GM18907 (cell line): Measurements from ENCODE around the gene GASK1A.

Source experiments
- ATAC-seq: cut with Tn5 transposase; IDR thresholded peaks from one replicate; pipeline ENCODE4 v1.9.1; 2021; ENCODE audit warnings: mild to moderate bottlenecking, moderate library complexity; ENCODE audit not compliant: unreplicated experiment

GASK1A gene

GRCh38 chr3:43080726-43081568, 101.8 kb downstream of the GASK1A start:
- no peak for ATAC-seq

DNA sequence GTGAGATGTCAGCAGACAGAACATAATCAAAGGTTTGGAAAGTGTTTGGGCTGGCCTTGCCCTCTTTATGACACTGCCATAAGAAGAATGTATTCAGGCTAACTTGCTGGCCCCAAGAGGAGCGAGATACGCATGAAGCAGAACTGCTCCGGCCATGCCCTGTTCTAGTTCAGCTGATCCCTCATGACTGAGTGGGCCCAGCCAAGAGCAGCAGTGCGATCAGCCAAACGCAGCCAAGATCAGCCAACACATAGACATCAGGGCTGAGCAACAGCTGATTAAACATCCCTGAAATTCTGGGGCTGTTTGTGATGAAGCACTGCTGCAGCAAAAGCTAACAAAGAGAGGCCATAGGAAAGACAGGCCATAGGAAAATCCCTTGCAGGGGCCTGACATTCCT, 102.7 kb downstream of the GASK1A start:
- no peak for ATAC-seq

DNA sequence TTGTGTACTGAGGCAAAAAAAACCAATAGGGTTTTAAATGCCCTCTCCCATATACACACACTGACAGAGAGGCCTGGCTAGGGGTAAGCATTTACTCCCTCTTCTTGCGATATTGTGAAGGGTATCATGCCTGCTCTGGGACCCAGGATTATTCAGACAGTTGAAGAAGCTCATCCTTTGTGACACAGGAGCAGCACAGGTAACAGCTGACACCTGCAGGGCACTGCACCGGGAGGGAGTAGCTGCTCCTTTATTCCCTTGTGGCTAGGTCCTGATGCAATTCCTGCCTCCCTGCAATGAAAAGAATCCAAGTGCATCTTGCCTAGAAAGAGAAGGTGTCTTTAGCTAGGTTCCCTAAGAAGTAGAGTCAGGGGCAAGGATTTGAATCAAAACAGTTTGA, 103.3 kb downstream of the GASK1A start:
- no peak for ATAC-seq

GRCh38 chr3:43086460-43087165, 107.5 kb downstream of the GASK1A start:
- ATAC-seq, result no peak

DNA sequence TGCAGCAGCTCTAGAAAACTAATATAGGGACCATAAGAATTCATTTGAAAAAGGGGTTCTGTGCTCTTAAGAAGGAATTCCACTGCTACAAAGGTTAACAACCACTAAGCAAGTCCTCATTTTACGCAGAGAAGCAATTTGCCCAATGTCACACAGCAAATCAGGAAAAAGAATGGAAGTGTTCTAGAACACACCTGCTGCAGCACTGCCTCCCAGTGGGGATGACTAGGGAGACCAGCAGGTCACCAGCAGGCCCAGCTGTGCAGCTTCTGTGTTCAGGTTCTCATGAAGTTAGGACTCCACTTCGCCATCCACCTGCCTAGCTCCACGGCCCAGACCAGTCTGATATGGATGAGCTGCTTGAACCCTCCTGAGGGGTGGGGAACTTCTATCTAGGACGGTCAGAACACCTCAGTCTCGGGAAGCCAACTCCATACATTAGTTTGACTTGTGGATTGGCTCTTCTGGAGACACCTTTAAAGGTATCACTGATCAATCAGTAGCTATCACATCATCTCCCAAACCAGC, 108.2 kb downstream of the GASK1A start:
- no peak for ATAC-seq

- ATAC-seq, result no peak
Observed at GRCh38 chr3:43089081-43089480, 110.0 kb downstream of the GASK1A start.

GRCh38 chr3:43090238-43090637, 111.1 kb downstream of the GASK1A start:
- ATAC-seq, result no peak

DNA sequence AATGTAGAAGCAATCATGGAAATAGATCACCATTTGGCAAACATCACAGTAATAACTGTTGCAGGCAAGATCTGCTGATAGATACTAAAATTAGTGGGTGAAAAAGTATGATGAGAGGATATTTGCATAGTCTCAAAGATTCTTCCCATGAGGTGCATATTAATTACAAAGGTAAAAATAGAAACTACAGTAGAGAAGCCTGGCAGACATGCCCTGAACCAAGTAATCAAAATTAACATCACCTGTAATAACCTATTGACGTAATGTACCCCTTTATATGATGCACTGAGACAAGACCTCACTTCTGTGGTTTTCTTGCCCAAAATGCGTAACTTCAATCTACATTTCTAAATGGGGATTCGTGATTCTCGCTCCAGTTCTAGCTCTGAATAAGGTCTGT, 112.4 kb downstream of the GASK1A start:
- no peak for ATAC-seq

DNA sequence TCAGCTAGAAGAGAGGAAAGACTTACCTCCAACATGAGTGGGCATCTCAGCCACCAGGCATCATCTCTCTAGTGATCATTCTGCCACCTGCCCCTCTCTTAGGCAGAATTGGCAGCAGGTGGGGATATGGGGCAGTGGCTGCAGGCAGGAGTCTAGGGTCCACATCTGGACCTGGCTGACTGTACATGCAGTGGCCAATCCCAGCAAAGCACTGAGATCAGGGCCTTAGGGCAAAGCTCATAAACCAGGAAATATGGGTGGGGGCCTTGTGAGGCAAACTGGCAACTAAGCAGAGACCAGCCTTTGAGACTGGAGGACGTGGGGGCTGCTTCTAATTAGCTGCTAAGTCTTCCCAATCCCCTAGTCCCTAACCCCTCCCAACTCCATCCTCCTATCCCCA, 113.9 kb downstream of the GASK1A start:
- ATAC-seq, result no peak

DNA sequence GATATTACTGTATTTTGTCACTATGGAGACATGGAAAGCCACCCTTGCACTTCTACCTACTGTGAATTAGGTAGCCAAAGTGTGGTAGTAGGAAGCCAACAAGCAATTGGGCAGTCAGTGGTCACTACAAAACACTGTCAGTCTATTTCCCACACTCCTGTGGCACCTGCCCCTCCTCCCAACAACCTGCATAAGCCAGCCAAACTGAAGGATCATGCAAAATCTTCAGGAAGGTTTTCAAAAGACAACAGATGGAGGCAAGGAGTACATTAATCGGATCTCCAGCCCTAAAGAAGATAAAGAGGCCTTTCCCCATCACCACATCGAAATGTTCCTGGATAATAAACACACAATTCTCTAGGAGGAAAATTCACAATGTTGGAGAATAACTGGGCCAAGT, 114.9 kb downstream of the GASK1A start:
- no peak for ATAC-seq

- ATAC-seq, result no peak
Observed at GRCh38 chr3:43094381-43094780, 115.3 kb downstream of the GASK1A start.

GRCh38 chr3:43094851-43095250, 115.7 kb downstream of the GASK1A start:
- no peak for ATAC-seq

DNA sequence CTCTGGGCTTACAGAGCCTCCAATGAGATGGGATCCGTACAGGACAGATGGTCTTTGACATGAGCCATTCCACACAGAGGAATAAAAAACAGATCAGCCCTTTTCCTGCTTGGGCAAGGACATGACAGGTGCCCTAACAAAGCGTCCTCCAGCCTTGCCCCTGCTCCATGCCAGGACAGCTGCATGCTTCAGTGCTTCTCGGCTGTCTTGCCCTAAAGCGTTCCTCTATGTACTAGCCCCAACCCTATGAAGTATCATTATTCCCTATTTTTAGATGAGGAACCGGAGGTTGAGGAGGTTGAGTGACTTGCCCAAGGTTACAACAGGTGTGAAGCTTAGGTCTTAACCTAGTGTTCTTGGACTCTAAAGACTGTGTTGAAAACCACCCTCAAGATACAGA, 116.3 kb downstream of the GASK1A start:
- no peak for ATAC-seq

DNA sequence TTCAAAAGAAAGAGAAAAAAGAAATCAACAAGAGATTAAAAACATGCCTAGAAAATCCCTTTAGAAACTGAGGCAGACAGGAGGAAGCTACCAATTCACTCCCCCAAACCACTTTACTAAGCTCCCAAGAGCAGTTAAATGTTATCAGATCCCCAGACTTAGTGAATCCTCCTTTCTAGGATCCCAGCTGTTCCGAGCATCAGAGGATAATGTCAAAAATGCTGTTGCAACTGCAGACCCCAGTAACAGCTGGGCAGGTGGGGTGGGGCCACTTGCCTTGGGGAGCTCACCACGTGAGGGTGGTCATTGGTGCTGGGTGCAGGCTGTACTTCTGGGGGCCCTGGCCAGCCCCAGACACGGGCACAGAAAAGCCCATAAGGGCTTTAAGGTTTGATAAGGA, 117.7 kb downstream of the GASK1A start:
- no peak for ATAC-seq

GRCh38 chr3:43097400-43098080, 118.4 kb downstream of the GASK1A start:
- ATAC-seq, result no peak

DNA sequence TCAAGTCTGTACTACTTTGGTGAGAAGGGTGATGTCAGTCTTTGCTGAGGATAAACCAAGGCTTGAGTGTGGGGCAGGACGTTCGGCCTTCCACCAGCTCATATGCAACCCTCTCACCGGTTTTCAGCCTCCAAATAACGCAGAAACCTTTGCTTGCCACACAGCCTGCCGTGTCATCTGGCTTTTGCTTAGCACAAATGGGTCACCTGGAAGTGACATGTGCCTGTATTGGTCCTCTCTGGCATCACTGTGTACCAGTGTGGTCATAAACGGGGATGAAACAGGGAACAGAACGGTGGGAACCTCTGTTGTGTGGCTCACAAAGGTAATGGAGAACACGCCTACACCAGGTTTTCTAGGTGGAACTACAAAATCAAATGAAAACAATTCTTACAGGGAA, 119.7 kb downstream of the GASK1A start:
- no peak for ATAC-seq

DNA sequence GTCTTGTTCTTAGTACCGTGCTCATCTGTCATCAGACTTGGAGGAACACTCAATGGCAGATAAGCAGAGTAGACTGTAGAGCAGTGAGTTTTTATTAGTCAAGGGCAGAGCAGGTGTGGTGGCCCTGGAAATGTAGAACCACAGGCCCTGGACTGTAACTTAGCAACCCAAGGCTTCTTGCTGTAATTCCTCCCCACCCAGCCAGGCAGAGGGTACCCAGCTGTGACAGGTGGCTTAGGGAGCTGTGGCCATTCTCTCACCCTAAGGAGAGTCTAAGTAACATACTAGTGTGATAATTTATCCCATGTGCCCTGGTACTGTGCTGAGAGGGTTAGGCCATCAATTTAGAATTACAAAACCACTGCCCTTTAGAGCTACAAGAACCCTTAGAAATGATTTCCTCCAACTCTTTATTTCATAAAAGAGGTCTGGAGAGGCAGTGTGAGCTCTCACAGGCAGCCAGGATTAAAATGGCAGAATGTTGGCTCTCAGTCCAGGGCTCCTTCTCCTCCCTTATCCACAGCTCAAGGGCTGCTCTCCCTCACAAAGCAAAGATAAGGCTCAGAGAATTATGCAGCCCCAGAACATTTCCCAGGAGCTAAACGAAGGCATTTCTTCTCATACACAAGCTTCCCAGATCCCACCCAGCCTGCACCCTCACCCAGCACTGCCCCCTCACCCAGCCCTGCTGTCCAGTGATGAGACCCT, 123.8 kb downstream of the GASK1A start:
- ATAC-seq, result no peak

DNA sequence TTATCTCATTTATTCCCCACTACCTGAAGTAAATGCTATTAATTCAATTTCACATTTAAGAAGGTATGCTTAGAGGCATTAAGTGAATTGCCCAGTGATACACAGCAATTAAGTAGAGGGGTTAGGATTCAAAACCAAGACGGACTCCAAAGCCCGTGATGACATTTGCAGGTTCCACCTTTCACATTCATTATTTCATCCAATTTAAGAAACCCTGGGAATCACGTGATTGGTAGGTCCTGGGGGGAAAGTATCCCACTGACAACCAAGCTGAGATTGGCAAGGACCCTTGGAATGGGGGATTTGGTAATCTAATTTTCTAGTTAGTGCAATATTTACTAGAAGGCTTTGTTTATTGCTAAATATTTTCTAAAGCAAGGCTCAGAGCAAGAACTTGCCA, 124.9 kb downstream of the GASK1A start:
- no peak for ATAC-seq

GRCh38 chr3:43104660-43105595, 125.8 kb downstream of the GASK1A start:
- no peak for ATAC-seq
